Activated naive CD4-positive, alpha-beta T cell treated with anti-CD3 and anti-CD28 coated beads for 36 hours (primary cell): ENCODE results near the gene LORICRIN. TPM values are rescaled to one million over a fixed set of nuclear protein-coding genes. Genes with fewer than 3 reads are reported as not detected.

Source experiments
- CTCF ChIA-PET: fragments of 350-600 bp; sonication (Branson Sonifier 250); formaldehyde crosslinking; loops from one replicate; lab custom pipeline; 2021; ENCODE audit warnings: antibody characterized with exemption; lab: Charles Lee
- DNase-seq: peaks from one replicate; pipeline ENCODE4 v3.0.0-alpha.2; 2020
- H3K27ac Mint-ChIP-seq: one replicate; pipeline ENCODE4 v1.8.0; 2021; ENCODE audit warnings: mild to moderate bottlenecking, mixed read lengths
- H3K27me3 Mint-ChIP-seq: one replicate; pipeline ENCODE4 v1.8.0; 2021; ENCODE audit warnings: low read depth, mixed read lengths
- H3K36me3 Mint-ChIP-seq: one replicate; pipeline ENCODE4 v1.8.0; 2021; ENCODE audit warnings: low read depth, mixed read lengths
- H3K4me1 Mint-ChIP-seq: one replicate; pipeline ENCODE4 v1.8.0; 2021; ENCODE audit warnings: low read depth, mixed read lengths
- H3K4me3 Mint-ChIP-seq: one replicate; pipeline ENCODE4 v1.8.0; 2021; ENCODE audit warnings: mild to moderate bottlenecking, moderate library complexity, mixed read lengths
- H3K9me3 Mint-ChIP-seq: one replicate; pipeline ENCODE4 v1.8.0; 2021; ENCODE audit warnings: mixed read lengths
- intact Hi-C: fragments of 100-400 bp; cut with micrococcal nuclease; formaldehyde crosslinking; loops from one replicate; pipeline ENCODE4 v1.15.1; 2023
- total RNA-seq, 2 experiments: library from RNA; stranded (reverse); gene quantifications; one replicate each; pipeline ENCODE4 v1.2.3, GENCODE V29; 2021

LORICRIN gene
- total RNA-seq, 2 experiments from 2014 or later: not detected

- H3K4me1 Mint-ChIP-seq: peaks cover 11% of the 10 kb centered on the region
- DNase-seq: peak; percentile 32
- H3K27ac Mint-ChIP-seq: no peak overlapping the region
- intact Hi-C loops: no loop called here
- no peaks in the 10 kb centered on the region for H3K36me3 Mint-ChIP-seq
- peaks cover 12% of the 10 kb centered on the region for H3K27me3 Mint-ChIP-seq
- H3K9me3 Mint-ChIP-seq: no peaks in the 10 kb centered on the region
- no peak overlapping the region for H3K4me3 Mint-ChIP-seq
- CTCF ChIA-PET: interaction anchor here (1.0 to 1.9 kb wide), 4 partner anchors 14 to 66 kb away, joined by 3 to 6 read pairs (median 4); partner anchors contain the start of gene LORICRIN
Observed at GRCh38 chr1:153288634-153289275, 29.3 kb downstream of the LORICRIN start.

GRCh38 chr1:153291514-153291913, 32.0 kb downstream of the LORICRIN start:
- Mint-ChIP-seq H3K27ac (no peak overlapping the region), H3K27me3 (peaks cover 11% of the 10 kb centered on the region), H3K4me1 (peaks cover 16% of the 10 kb centered on the region), H3K36me3 (no peaks in the 10 kb centered on the region), H3K9me3 (no peaks in the 10 kb centered on the region), H3K4me3 (no peak overlapping the region)
- CTCF ChIA-PET: interaction anchor here (1.1 kb wide), 1 partner anchor 11 kb away, joined by 6 read pairs; no protein-coding TSS in a partner anchor
- DNase-seq: peak; percentile 49
- intact Hi-C loops: no loop called here

DNA sequence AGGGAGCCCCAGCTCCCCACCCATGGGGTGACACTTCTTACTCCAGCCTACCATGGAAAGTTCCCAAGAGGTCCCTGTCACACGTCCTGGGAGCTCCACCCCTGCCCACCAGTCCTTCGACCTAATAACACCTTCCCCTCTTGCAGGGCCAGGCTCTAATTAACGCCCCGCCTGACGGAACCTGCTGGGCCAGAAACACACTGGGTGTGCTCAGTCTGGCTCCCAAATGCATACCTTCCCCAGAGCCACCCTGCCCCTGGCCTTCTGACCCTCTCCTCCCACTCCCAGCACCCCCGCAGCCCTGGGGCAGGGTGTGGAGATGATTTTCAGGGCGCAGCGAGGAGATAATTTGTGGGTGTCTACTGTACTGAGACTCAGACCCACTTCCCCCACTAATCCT, 32.7 kb downstream of the LORICRIN start:
- intact Hi-C loops: no loop called here

GRCh38 chr1:153292740-153293479, 33.4 kb downstream of the LORICRIN start:
- Mint-ChIP-seq H3K4me3 (no peak overlapping the region), H3K27ac (no peak overlapping the region), H3K9me3 (no peaks in the 10 kb centered on the region), H3K36me3 (no peaks in the 10 kb centered on the region), H3K4me1 (peaks cover 16% of the 10 kb centered on the region), H3K27me3 (peaks cover 11% of the 10 kb centered on the region)
- intact Hi-C loops: no loop called here
- CTCF ChIA-PET: interaction anchor here (1.5 kb wide), 1 partner anchor 21 kb away, joined by 3 read pairs; no protein-coding TSS in a partner anchor
- no peak for DNase-seq

More for the DNA sequence above, 32.7 kb downstream of the LORICRIN start:
- H3K36me3 Mint-ChIP-seq: no peaks in the 10 kb centered on the region
- no peak for DNase-seq
- H3K4me1 Mint-ChIP-seq: peaks cover 16% of the 10 kb centered on the region
- H3K27me3 Mint-ChIP-seq: peaks cover 11% of the 10 kb centered on the region
- CTCF ChIA-PET: interaction anchor here (1.1 kb wide), 1 partner anchor 11 kb away, joined by 6 read pairs; no protein-coding TSS in a partner anchor
- no peaks in the 10 kb centered on the region for H3K9me3 Mint-ChIP-seq
- no peak overlapping the region for H3K4me3 Mint-ChIP-seq
- H3K27ac Mint-ChIP-seq: no peak overlapping the region

DNA sequence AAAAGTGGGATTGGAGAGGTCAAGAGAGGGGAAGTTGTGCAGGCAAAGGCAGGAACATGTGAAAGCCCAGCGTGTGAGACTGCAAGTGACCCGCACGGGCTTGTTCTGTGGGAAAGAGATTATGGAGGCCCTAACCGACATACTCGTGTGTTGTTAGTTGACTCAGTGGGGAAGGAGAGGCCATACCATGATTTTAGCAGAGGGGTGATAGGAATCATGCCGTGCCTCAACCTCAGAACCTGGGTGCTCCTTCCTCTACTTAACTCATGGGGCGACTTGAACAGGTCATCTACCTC, 33.9 kb downstream of the LORICRIN start:
- intact Hi-C loops: no loop called here
- CTCF ChIA-PET: interaction anchor here (1.5 kb wide), 1 partner anchor 20 kb away, joined by 3 read pairs; no protein-coding TSS in a partner anchor
- Mint-ChIP-seq H3K9me3 (no peaks in the 10 kb centered on the region), H3K27me3 (peaks cover 8% of the 10 kb centered on the region), H3K4me1 (peaks cover 16% of the 10 kb centered on the region), H3K36me3 (no peaks in the 10 kb centered on the region), H3K27ac (no peak overlapping the region), H3K4me3 (no peak overlapping the region)
- DNase-seq: no peak

GRCh38 chr1:153293851-153294250, 34.4 kb downstream of the LORICRIN start:
- H3K27me3 Mint-ChIP-seq: peaks cover 8% of the 10 kb centered on the region
- peaks cover 16% of the 10 kb centered on the region for H3K4me1 Mint-ChIP-seq
- DNase-seq: peak; percentile 27
- intact Hi-C loops: no loop called here
- no peak overlapping the region for H3K27ac Mint-ChIP-seq
- H3K36me3 Mint-ChIP-seq: no peaks in the 10 kb centered on the region
- CTCF ChIA-PET: interaction anchor here (1.5 kb wide), 1 partner anchor 20 kb away, joined by 3 read pairs; no protein-coding TSS in a partner anchor
- H3K9me3 Mint-ChIP-seq: no peaks in the 10 kb centered on the region
- H3K4me3 Mint-ChIP-seq: no peak overlapping the region

DNA sequence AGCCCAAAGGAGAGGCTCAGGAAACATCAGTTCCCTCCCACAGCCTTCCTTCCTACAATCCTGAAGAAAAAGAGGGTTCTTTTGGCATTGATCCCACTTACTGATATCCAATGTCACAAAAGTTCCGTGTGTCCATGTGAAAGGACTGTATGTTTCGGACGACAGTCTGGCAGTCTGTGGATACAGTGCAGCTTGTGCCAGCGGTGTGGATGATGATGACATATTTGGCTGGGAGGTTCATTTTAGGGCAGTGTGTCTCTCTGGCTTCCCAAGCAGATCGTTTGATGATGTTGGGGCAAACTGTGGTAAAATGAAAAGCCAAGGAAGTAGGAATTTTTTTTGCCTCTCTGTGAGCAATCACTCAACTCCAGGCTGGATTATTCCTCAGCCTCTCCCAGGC, 42.8 kb downstream of the LORICRIN start:
- no peak for DNase-seq
- CTCF ChIA-PET: interaction anchor here (0.6 kb wide), 1 partner anchor 511 kb away, joined by 3 read pairs; no protein-coding TSS in a partner anchor
- Mint-ChIP-seq H3K4me3 (no peak overlapping the region), H3K4me1 (no peaks in the 10 kb centered on the region), H3K9me3 (no peaks in the 10 kb centered on the region), H3K36me3 (no peaks in the 10 kb centered on the region), H3K27ac (no peak overlapping the region), H3K27me3 (peaks cover 3% of the 10 kb centered on the region)
- intact Hi-C loops: no loop called here

- Mint-ChIP-seq H3K27me3 (peaks cover 3% of the 10 kb centered on the region), H3K4me3 (no peak overlapping the region), H3K4me1 (no peaks in the 10 kb centered on the region), H3K9me3 (no peaks in the 10 kb centered on the region), H3K36me3 (no peaks in the 10 kb centered on the region), H3K27ac (no peak overlapping the region)
- CTCF ChIA-PET: no interaction called here
- intact Hi-C loops: no loop called here
- no peak for DNase-seq
Observed at GRCh38 chr1:153305682-153306081, 46.2 kb downstream of the LORICRIN start.

GRCh38 chr1:153306303-153307220, 47.1 kb downstream of the LORICRIN start:
- CTCF ChIA-PET: no interaction called here
- no peak overlapping the region for H3K27ac Mint-ChIP-seq
- no peaks in the 10 kb centered on the region for H3K9me3 Mint-ChIP-seq
- no peak overlapping the region for H3K4me3 Mint-ChIP-seq
- intact Hi-C loops: no loop called here
- no peak for DNase-seq
- peaks cover 3% of the 10 kb centered on the region for H3K27me3 Mint-ChIP-seq
- no peaks in the 10 kb centered on the region for H3K36me3 Mint-ChIP-seq
- H3K4me1 Mint-ChIP-seq: no peaks in the 10 kb centered on the region

- no peak for DNase-seq
- intact Hi-C loops: no loop called here
- no peak overlapping the region for H3K4me3 Mint-ChIP-seq
- H3K9me3 Mint-ChIP-seq: no peaks in the 10 kb centered on the region
- no peak overlapping the region for H3K27ac Mint-ChIP-seq
- H3K4me1 Mint-ChIP-seq: no peaks in the 10 kb centered on the region
- CTCF ChIA-PET: no interaction called here
- peaks cover 3% of the 10 kb centered on the region for H3K27me3 Mint-ChIP-seq
- H3K36me3 Mint-ChIP-seq: no peaks in the 10 kb centered on the region
Observed at GRCh38 chr1:153307221-153307600, 47.7 kb downstream of the LORICRIN start.

GRCh38 chr1:153308540-153308939, 49.1 kb downstream of the LORICRIN start:
- Mint-ChIP-seq H3K4me3 (no peak overlapping the region), H3K27me3 (peaks cover 3% of the 10 kb centered on the region), H3K36me3 (no peaks in the 10 kb centered on the region), H3K4me1 (no peaks in the 10 kb centered on the region), H3K27ac (no peak overlapping the region), H3K9me3 (no peaks in the 10 kb centered on the region)
- no peak for DNase-seq
- intact Hi-C loops: no loop called here
- CTCF ChIA-PET: no interaction called here

- CTCF ChIA-PET: no interaction called here
- peaks cover 3% of the 10 kb centered on the region for H3K27me3 Mint-ChIP-seq
- H3K9me3 Mint-ChIP-seq: no peaks in the 10 kb centered on the region
- H3K4me3 Mint-ChIP-seq: no peak overlapping the region
- intact Hi-C loops: no loop called here
- H3K36me3 Mint-ChIP-seq: no peaks in the 10 kb centered on the region
- no peaks in the 10 kb centered on the region for H3K4me1 Mint-ChIP-seq
- no peak overlapping the region for H3K27ac Mint-ChIP-seq
- no peak for DNase-seq
Observed at GRCh38 chr1:153309441-153309840, 50.0 kb downstream of the LORICRIN start.
